Measurements from ENCODE around the gene PMS2.
"Not testable (repeated sequence)": the region's sequence is repeated elsewhere in the genome, so short reads cannot be mapped to it uniquely, and the experiment has no call there.

Gene PMS2

GRCh38 chr7:6016653-6016966, 7.8 kb upstream of the PMS2 start:
- intact Hi-C loops (cut with DNase I) = no loop called here
- DNase-seq = no peak

GRCh38 chr7:6015917-6016652, 7.2 kb upstream of the PMS2 start:
- intact Hi-C loops (cut with DNase I) = no loop called here
- DNase-seq = peak in 5 of 10 donors; percentile 21 to 88 (median 45)

GRCh38 chr7:6012355-6013104, 3.7 kb upstream of the PMS2 start:
- intact Hi-C loops (cut with DNase I) = no loop called here
- no peak for DNase-seq

GRCh38 chr7:6011541-6011940, 2.7 kb upstream of the PMS2 start:
- intact Hi-C loops (cut with DNase I) = no loop called here
- DNase-seq = no peak

GRCh38 chr7:6010370-6010769, 1.5 kb upstream of the PMS2 start:
- DNase-seq; intact Hi-C loops (cut with DNase I): not testable (repeated sequence)

- intact Hi-C loops (cut with DNase I) = loop anchor here (2.0 kb wide), 1 partner anchor 99 kb away; no protein-coding TSS in a partner anchor
These were observed 836 bp downstream of the PMS2 start for GRCh38 chr7:6007835-6008590.

GRCh38 chr7:6007386-6007785, 1.5 kb downstream of the PMS2 start:
- DNase-seq = no peak
- intact Hi-C loops (cut with DNase I) = no loop called here

More at GRCh38 chr7:6007835-6008590, 836 bp downstream of the PMS2 start:
- not testable (repeated sequence) for DNase-seq

GRCh38 chr7:5997210-5997808, 11.5 kb downstream of the PMS2 start:
- peak in 4 of 10 donors; percentile 17 to 44 (median 22) for DNase-seq
- intact Hi-C loops (cut with DNase I) = loop anchor here (5.0 kb wide), 1 partner anchor 325 kb away; no protein-coding TSS in a partner anchor

GRCh38 chr7:5987061-5987460, 21.8 kb downstream of the PMS2 start:
- DNase-seq; intact Hi-C loops (cut with DNase I): not testable (repeated sequence)

- intact Hi-C loops (cut with DNase I); DNase-seq: not testable (repeated sequence)
These were observed 29.1 kb downstream of the PMS2 start for GRCh38 chr7:5979680-5980314.

- DNase-seq; intact Hi-C loops (cut with DNase I): not testable (repeated sequence)
These were observed 35.3 kb downstream of the PMS2 start for GRCh38 chr7:5973580-5973979.

GRCh38 chr7:5970347-5970911, 38.4 kb downstream of the PMS2 start, which contains the start of gene RSPH10B:
TSS of gene RSPH10B (minus strand) at chr7:5970689. CDS start at chr7:5967116, 3,573 bp downstream.
- not testable (repeated sequence) for DNase-seq

GRCh38 chr7:5963810-5964209, 45.0 kb downstream of the PMS2 start:
- DNase-seq; intact Hi-C loops (cut with DNase I): not testable (repeated sequence)

More at GRCh38 chr7:5970347-5970911, 38.4 kb downstream of the PMS2 start, which contains the start of gene RSPH10B:
- intact Hi-C loops (cut with DNase I) = not testable (repeated sequence)

- intact Hi-C loops (cut with DNase I) = not testable (repeated sequence)
- peak in 4 of 10 donors; percentile 29 to 77 (median 66) for DNase-seq
These were observed 45.6 kb downstream of the PMS2 start for GRCh38 chr7:5963205-5963604.

GRCh38 chr7:5934945-5935450, 73.9 kb downstream of the PMS2 start:
- DNase-seq; intact Hi-C loops (cut with DNase I): not testable (repeated sequence)

- intact Hi-C loops (cut with DNase I); DNase-seq: not testable (repeated sequence)
These were observed 76.8 kb downstream of the PMS2 start for GRCh38 chr7:5931905-5932644.

- peak in 1 of 10 donors; percentile 60 for DNase-seq
- intact Hi-C loops (cut with DNase I) = not testable (repeated sequence)
These were observed 77.6 kb downstream of the PMS2 start for GRCh38 chr7:5931250-5931649.

GRCh38 chr7:5930290-5930689, 78.6 kb downstream of the PMS2 start:
- intact Hi-C loops (cut with DNase I); DNase-seq: not testable (repeated sequence)

Data from posterior cingulate gyrus (tissue), 11 donors.